Endothelial cell of umbilical vein (primary cell): ENCODE results near the gene RYR1. TPM values are rescaled to one million over a fixed set of nuclear protein-coding genes. Genes with fewer than 3 reads are reported as not detected.

Source experiments
- BruUV-seq: library from RNA; stranded (reverse); fragments of 400-500 nt; replicated peaks from 2 replicates; lab custom pipeline; 2021; lab: Mats Ljungman, UMichigan
- CTCF ChIA-PET: fragments of 300-600, 350-600 bp; sonication (Branson Sonifier 250); formaldehyde crosslinking; loops from one replicate; lab custom pipeline; 2021; ENCODE audit warnings: antibody characterized with exemption, inconsistent platforms; lab: Charles Lee
- POLR2A ChIA-PET: fragments of 300-600, 350-600 bp; sonication (Branson Sonifier 250); formaldehyde crosslinking; loops from one replicate; lab custom pipeline; 2021; ENCODE audit warnings: antibody characterized with exemption, inconsistent platforms; lab: Charles Lee
- DNase-seq: peaks from one replicate; pipeline ENCODE4 v3.0.0-alpha.2; 2011; ENCODE audit warnings: low read depth, low spot score
- FAIRE-seq: peaks from 2 replicates; lab custom pipeline; 2011; peaks lifted over from hg19 to GRCh38; lab: Jason Lieb, UNC
- H2AFZ ChIP-seq: 2 replicates; pipeline ENCODE4 v1.6.0; 2012; ENCODE audit warnings: low read depth, low read length, control low read depth, inconsistent platforms
- H3K27ac ChIP-seq: 2 replicates; pipeline ENCODE4 v1.5.1; 2011; ENCODE audit warnings: low read depth, mild to moderate bottlenecking, control low read depth, low read length, moderate library complexity; ENCODE audit not compliant: insufficient read depth
- H3K27me3 ChIP-seq, 2 experiments: 2 replicates each; pipeline versions ENCODE4 v1.6.0 to v1.6.1; 2011; ENCODE audit warnings: low read length in 2 of 2, mixed read lengths in 1 of 2; ENCODE audit not compliant: control insufficient read depth in 2 of 2, insufficient read depth in 2 of 2
- H3K36me3 ChIP-seq, 2 experiments: 2 replicates in 1 of 2; 3 replicates in 1 of 2; pipeline ENCODE4 v1.5.1; 2011; ENCODE audit warnings: low read length in 2 of 2, mild to moderate bottlenecking in 1 of 2, moderate library complexity in 1 of 2; ENCODE audit not compliant: control insufficient read depth in 2 of 2, insufficient read depth in 2 of 2; ENCODE audit errors: extremely low read depth in 1 of 2
- H3K4me1 ChIP-seq: 3 replicates; pipeline ENCODE4 v1.5.1; 2011; ENCODE audit warnings: mild to moderate bottlenecking, low read length; ENCODE audit not compliant: control insufficient read depth, insufficient read depth; ENCODE audit errors: extremely low read depth
- H3K4me2 ChIP-seq: 2 replicates; pipeline ENCODE4 v1.6.1; 2011; ENCODE audit warnings: low read length, control low read depth, mixed read lengths; ENCODE audit not compliant: insufficient read depth
- H3K4me3 ChIP-seq, 3 experiments: fragments of 200-600 bp in 1 of 3; sonication (generic), shearing (Covaris generic) in 1 of 3; replicated peaks in 1 of 3; 2 replicates each; pipeline ENCODE4 v1.5.1; 2011 to 2016; ENCODE audit warnings: control low read depth in 3 of 3, low read length in 3 of 3, mild to moderate bottlenecking in 2 of 3, inconsistent platforms in 1 of 3, low read depth in 1 of 3, moderate library complexity in 1 of 3; ENCODE audit not compliant: insufficient read depth in 1 of 3
- H3K79me2 ChIP-seq: 2 replicates; pipeline ENCODE4 v1.6.0; 2012; ENCODE audit warnings: low read length, inconsistent platforms; ENCODE audit not compliant: control insufficient read depth, insufficient read depth
- H3K9ac ChIP-seq: replicated peaks from 2 replicates; pipeline ENCODE3; 2011; ENCODE audit warnings: low read length, control low read depth; ENCODE audit not compliant: insufficient read depth; ENCODE audit errors: extremely low read depth
- H3K9me1 ChIP-seq: replicated peaks from 3 replicates; pipeline ENCODE4 v1.6.0; 2011; ENCODE audit warnings: mild to moderate bottlenecking, low read length; ENCODE audit not compliant: control insufficient read depth, insufficient read depth; ENCODE audit errors: extremely low read depth
- H3K9me3 ChIP-seq: replicated peaks from 2 replicates; pipeline ENCODE4 v1.5.1; 2012; ENCODE audit warnings: low read length, inconsistent platforms; ENCODE audit not compliant: control insufficient read depth, insufficient read depth
- H4K20me1 ChIP-seq: replicated peaks from 2 replicates; pipeline ENCODE3; 2011; ENCODE audit warnings: mild to moderate bottlenecking, low read length; ENCODE audit not compliant: control insufficient read depth, insufficient read depth; ENCODE audit errors: extremely low read depth
- CTCF ChIP-seq, 2 donors: IDR thresholded peaks; 1 replicate in 1 of 2; 2 replicates in 1 of 2; pipeline ENCODE4 v1.5.1; 2011; ENCODE audit warnings: low read length in 2 of 2, mild to moderate bottlenecking in 2 of 2, moderate library complexity in 2 of 2, control low read depth in 1 of 2, inconsistent platforms in 1 of 2, low read depth in 1 of 2; ENCODE audit not compliant: insufficient read depth in 1 of 2; ENCODE audit errors: extremely low read depth in 1 of 2
- GATA2 ChIP-seq: IDR thresholded peaks from 2 replicates; pipeline ENCODE4 v1.7.0; 2011; ENCODE audit warnings: low read depth, mild to moderate bottlenecking, moderate library complexity, mixed read lengths, low read length; ENCODE audit not compliant: insufficient read length, insufficient read depth
- JUN ChIP-seq: IDR thresholded peaks from 2 replicates; pipeline ENCODE4 v1.6.1; 2011; ENCODE audit warnings: borderline replicate concordance, low read depth; ENCODE audit not compliant: insufficient read length, insufficient read depth
- MAX ChIP-seq: IDR thresholded peaks from 2 replicates; pipeline ENCODE4 v1.6.1; 2011; ENCODE audit not compliant: insufficient read depth, insufficient read length
- MYC ChIP-seq: IDR thresholded peaks from one replicate; pipeline ENCODE4 v1.6.1; 2011; ENCODE audit warnings: mild to moderate bottlenecking, low read depth, low read length
- POLR2AphosphoS5 ChIP-seq: IDR thresholded peaks from 2 replicates; pipeline ENCODE4 v1.6.1; 2012; ENCODE audit warnings: low read depth, mild to moderate bottlenecking, control low read depth, low read length, moderate library complexity; ENCODE audit not compliant: insufficient read depth
- dilution Hi-C: fragments of 300-500 bp; cut with MboI; formaldehyde crosslinking; loops from one replicate; pipeline ENCODE4 v1.15.0; 2019; ENCODE audit warnings: low sequenced_read_pairs; ENCODE audit not compliant: extremely low pct_ligation_motif_present
- intact Hi-C: fragments of 100-400 bp; cut with micrococcal nuclease; formaldehyde crosslinking; loops from one replicate; pipeline ENCODE4 v1.10.0; 2022
- polyA plus RNA-seq, 4 experiments: library from polyadenylated mRNA; depleted of rRNA in 3 of 4; stranded (reverse) in 3 of 4; unstranded in 1 of 4; fragments of >200 nt; gene quantifications; 2 replicates each; pipeline versions ENCODE4 v1.2.1 to v1.2.3, GENCODE V29; 2011 to 2012; ENCODE audit warnings: missing spikeins in 1 of 4
- total RNA-seq: library from RNA; stranded (reverse); gene quantifications from 2 replicates; pipeline ENCODE4 v1.2.3, GENCODE V29; 2021

Gene RYR1
- total and polyA plus RNA-seq, 2 donors (not counting 3 experiments of a cell fraction or from before 2014, with no cell fraction given): under 0.01 to 0.02 TPM

GRCh38 chr19:38606131-38606530 is 172.6 kb downstream of the RYR1 start:
- POLR2A ChIA-PET: no interaction called here
- FAIRE-seq: no peak
- no peaks in the 10 kb centered on the region for H3K9me1 ChIP-seq
- TF ChIP-seq JUN: no peak
- TF ChIP-seq CTCF (IDR thresholded peaks at IDR 0.05; ENCODE audit: extremely low read depth in 1 of 2, insufficient read depth in 1 of 2, low read depth in 1 of 2, low read length in 2 of 2): no peak
- TF ChIP-seq MAX: no peak
- no peak for TF ChIP-seq GATA2
- no peak for TF ChIP-seq MYC
- no peak for TF ChIP-seq POLR2AphosphoS5
- H3K36me3 ChIP-seq: no peaks in the 10 kb centered on the region
- H3K4me2 ChIP-seq: no peak overlapping the region
- DNase-seq: no peak
- no peaks in the 10 kb centered on the region for H3K9me3 ChIP-seq
- H3K4me1 ChIP-seq: no peaks in the 10 kb centered on the region
- no peaks in the 10 kb centered on the region for H3K27me3 ChIP-seq
- H3K4me3 ChIP-seq: no peak overlapping the region
- no peaks in the 10 kb centered on the region for H4K20me1 ChIP-seq
- dilution Hi-C loops: no loop called here
- CTCF ChIA-PET: no interaction called here
- no TSS peak for BruUV-seq
- H3K27ac ChIP-seq: no peak overlapping the region
- no peaks in the 10 kb centered on the region for H3K79me2 ChIP-seq
- H3K9ac ChIP-seq: no peak overlapping the region
- H2AFZ ChIP-seq: no peak overlapping the region
- intact Hi-C loops: no loop called here
